ENCODE data around the gene RPUSD1. TPM values are rescaled to one million over a fixed set of nuclear protein-coding genes. Genes with fewer than 3 reads are reported as not detected.
"Not testable (repeated sequence)": the region's sequence is repeated elsewhere in the genome, so short reads cannot be mapped to it uniquely, and the experiment has no call there.

The RPUSD1 gene, protein sequence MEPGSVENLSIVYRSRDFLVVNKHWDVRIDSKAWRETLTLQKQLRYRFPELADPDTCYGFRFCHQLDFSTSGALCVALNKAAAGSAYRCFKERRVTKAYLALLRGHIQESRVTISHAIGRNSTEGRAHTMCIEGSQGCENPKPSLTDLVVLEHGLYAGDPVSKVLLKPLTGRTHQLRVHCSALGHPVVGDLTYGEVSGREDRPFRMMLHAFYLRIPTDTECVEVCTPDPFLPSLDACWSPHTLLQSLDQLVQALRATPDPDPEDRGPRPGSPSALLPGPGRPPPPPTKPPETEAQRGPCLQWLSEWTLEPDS
- 24.9 TPM for polyA plus RNA-seq (2013, experiment 1 of 2)
- 26.7 TPM for polyA plus RNA-seq (2013, experiment 2 of 2)

DNA sequence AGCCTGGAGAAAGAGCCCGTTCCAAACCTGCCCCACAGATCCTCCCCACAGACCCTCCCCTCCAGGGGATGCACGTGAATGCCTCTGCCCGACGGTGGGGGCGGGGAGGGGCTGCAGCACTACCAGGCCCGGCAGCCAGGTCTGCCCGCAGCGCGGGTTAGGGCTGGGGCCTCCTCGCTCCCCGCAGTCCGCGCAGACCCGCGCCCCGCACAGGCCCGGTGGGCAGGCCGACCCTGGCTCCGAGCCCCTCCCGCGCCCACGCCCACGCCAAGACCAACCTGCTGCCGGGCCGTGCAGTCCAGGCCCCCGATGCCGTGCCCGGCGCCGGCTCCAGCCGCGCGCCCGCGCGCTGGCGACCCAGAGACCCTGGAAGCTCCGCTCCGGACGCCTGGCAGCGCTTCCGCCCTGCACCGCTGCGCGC lies at the start of gene RPUSD1:
Gene RPUSD1, minus strand, starts transcription at position 404 of the 421 bp plus-strand sequence. CDS start 644 bp downstream, outside the sequence.
- no CpG with 5 or more reads among the region's 45 CpGs for WGBS (ENCODE audit: extremely low coverage, insufficient coverage, low lambda C conversion rate)
- Histone ChIP-seq H3K9ac (ENCODE audit: low read length) (peak within 1 kb of the TSS; percentile 97), H4K5ac (ENCODE audit: low read length) (no peak within 1 kb of the TSS), H4K8ac (ENCODE audit: low read depth, low read length) (no peak within 1 kb of the TSS), H3K4me1 (ENCODE audit: control insufficient read depth, low read depth, low read length) (no peaks in the 10 kb centered on the region), H2AK5ac (ENCODE audit: low read length) (no peak within 1 kb of the TSS), H3K79me1 (ENCODE audit: low read length) (peaks cover 12% of the 10 kb centered on the region), H2BK5ac (ENCODE audit: low read length) (peak within 1 kb of the TSS; percentile 63), H3K79me2 (ENCODE audit: control insufficient read depth, insufficient read depth, low read length) (peaks cover 13% of the 10 kb centered on the region), H3K56ac (ENCODE audit: low read length) (peak within 1 kb of the TSS; percentile 98), H3K4ac (ENCODE audit: low read depth, low read length) (no peak within 1 kb of the TSS), H2BK120ac (ENCODE audit: low read depth, low read length) (no peak within 1 kb of the TSS), H3K4me2 (ENCODE audit: low read length) (peak within 1 kb of the TSS; percentile 60), H3K27ac (ENCODE audit: low read depth, low read length) (no peak within 1 kb of the TSS), H3K23ac (ENCODE audit: low read length) (no peak within 1 kb of the TSS), H2BK15ac (replicated peaks; ENCODE audit: low read depth) (no peak within 1 kb of the TSS), H3K4me3 (ENCODE audit: low read length) (peak within 1 kb of the TSS; percentile 93), H3K18ac (ENCODE audit: low read length) (no peak within 1 kb of the TSS), H3K36me3 (ENCODE audit: control insufficient read depth, insufficient read depth, low read length) (peaks cover 7% of the 10 kb centered on the region), H3K27me3 (ENCODE audit: insufficient read depth, low read length, poor library complexity) (no peaks in the 10 kb centered on the region)
- peak; percentile 58 for DNase-seq

GRCh38 chr16:836822-837221 lies 48.6 kb upstream of the RPUSD1 start:
- not testable (repeated sequence) for H3K23ac ChIP-seq (ENCODE audit: low read length); H3K79me1 ChIP-seq (ENCODE audit: low read length); H4K5ac ChIP-seq (ENCODE audit: low read length); H3K4me1 ChIP-seq (ENCODE audit: control insufficient read depth, low read depth, low read length); H2BK5ac ChIP-seq (ENCODE audit: low read length); H2BK120ac ChIP-seq (ENCODE audit: low read depth, low read length); H3K79me2 ChIP-seq (ENCODE audit: control insufficient read depth, insufficient read depth, low read length); H3K27me3 ChIP-seq (ENCODE audit: insufficient read depth, low read length, poor library complexity); H3K4me2 ChIP-seq (ENCODE audit: low read length); DNase-seq; H3K27ac ChIP-seq (ENCODE audit: low read depth, low read length); H2AK5ac ChIP-seq (ENCODE audit: low read length); H4K8ac ChIP-seq (ENCODE audit: low read depth, low read length); H3K18ac ChIP-seq (ENCODE audit: low read length); H3K56ac ChIP-seq (ENCODE audit: low read length); H3K4ac ChIP-seq (ENCODE audit: low read depth, low read length); H3K36me3 ChIP-seq (ENCODE audit: control insufficient read depth, insufficient read depth, low read length); H3K9ac ChIP-seq (ENCODE audit: low read length); H2BK15ac ChIP-seq (replicated peaks; ENCODE audit: low read depth); H3K4me3 ChIP-seq (ENCODE audit: low read length)
- WGBS (ENCODE audit: extremely low coverage, insufficient coverage, low lambda C conversion rate), result no CpG with 5 or more reads among the region's 3 CpGs

DNA sequence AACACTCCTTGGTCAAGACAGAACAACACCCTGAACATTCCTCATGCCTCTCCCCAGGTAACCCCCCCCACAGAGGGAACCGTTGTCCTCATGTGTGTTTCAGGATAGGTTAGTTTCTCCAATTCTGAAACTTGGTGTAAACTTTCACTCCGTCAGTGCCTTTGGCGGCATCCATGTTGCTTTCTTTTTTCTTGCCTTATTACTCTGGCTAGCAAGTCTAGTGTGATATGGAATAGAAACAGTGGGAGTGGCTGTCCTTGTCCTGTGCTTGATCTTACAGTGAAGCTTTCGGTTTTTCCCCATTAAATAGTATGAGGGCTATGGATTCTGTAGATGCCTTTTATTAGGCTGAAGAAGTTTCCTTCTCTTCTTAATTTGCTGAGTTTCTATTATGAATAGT lies 48.0 kb upstream of the RPUSD1 start:
- Histone ChIP-seq H3K9ac (ENCODE audit: low read length) (no peak overlapping the region), H3K79me1 (ENCODE audit: low read length) (no peaks in the 10 kb centered on the region), H3K18ac (ENCODE audit: low read length) (no peak overlapping the region), H3K56ac (ENCODE audit: low read length) (no peak overlapping the region), H3K27me3 (ENCODE audit: insufficient read depth, low read length, poor library complexity) (no peaks in the 10 kb centered on the region), H2BK120ac (ENCODE audit: low read depth, low read length) (no peak overlapping the region), H3K4me3 (ENCODE audit: low read length) (no peak overlapping the region), H3K27ac (ENCODE audit: low read depth, low read length) (no peak overlapping the region), H2BK15ac (replicated peaks; ENCODE audit: low read depth) (no peak overlapping the region), H2AK5ac (ENCODE audit: low read length) (no peak overlapping the region), H3K23ac (ENCODE audit: low read length) (no peak overlapping the region), H4K5ac (ENCODE audit: low read length) (no peak overlapping the region), H3K4ac (ENCODE audit: low read depth, low read length) (no peak overlapping the region), H2BK5ac (ENCODE audit: low read length) (no peak overlapping the region), H4K8ac (ENCODE audit: low read depth, low read length) (no peak overlapping the region), H3K4me1 (ENCODE audit: control insufficient read depth, low read depth, low read length) (no peaks in the 10 kb centered on the region), H3K36me3 (ENCODE audit: control insufficient read depth, insufficient read depth, low read length) (no peaks in the 10 kb centered on the region), H3K79me2 (ENCODE audit: control insufficient read depth, insufficient read depth, low read length) (no peaks in the 10 kb centered on the region), H3K4me2 (ENCODE audit: low read length) (no peak overlapping the region)
- no CpG with 5 or more reads among the region's 4 CpGs for WGBS (ENCODE audit: extremely low coverage, insufficient coverage, low lambda C conversion rate)
- no peak for DNase-seq

DNA sequence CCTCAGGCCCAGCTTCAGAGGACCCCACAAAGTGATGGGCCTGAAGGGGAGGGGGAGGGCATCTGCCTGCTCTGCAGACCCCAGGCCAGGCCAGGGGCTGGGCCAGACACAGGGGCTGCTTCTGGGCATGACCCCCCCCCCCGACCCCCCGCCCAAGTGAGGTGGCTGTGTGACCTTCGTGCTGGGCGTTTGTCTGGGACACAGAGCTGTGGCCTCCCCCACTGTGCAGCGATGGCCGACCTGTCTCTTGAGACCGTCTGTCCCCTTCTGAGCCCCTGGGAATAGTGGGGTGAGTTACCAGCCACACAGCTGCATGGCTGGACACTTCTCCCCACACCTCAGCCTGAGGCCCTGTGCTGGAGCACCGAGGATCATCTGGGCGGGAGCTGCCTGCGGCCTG lies 47.2 kb upstream of the RPUSD1 start:
- Histone ChIP-seq H3K9ac (ENCODE audit: low read length) (no peak overlapping the region), H3K23ac (ENCODE audit: low read length) (no peak overlapping the region), H3K79me1 (ENCODE audit: low read length) (no peaks in the 10 kb centered on the region), H3K79me2 (ENCODE audit: control insufficient read depth, insufficient read depth, low read length) (no peaks in the 10 kb centered on the region), H3K56ac (ENCODE audit: low read length) (no peak overlapping the region), H3K18ac (ENCODE audit: low read length) (no peak overlapping the region), H2BK120ac (ENCODE audit: low read depth, low read length) (no peak overlapping the region), H3K4me3 (ENCODE audit: low read length) (no peak overlapping the region), H3K36me3 (ENCODE audit: control insufficient read depth, insufficient read depth, low read length) (no peaks in the 10 kb centered on the region), H2BK5ac (ENCODE audit: low read length) (no peak overlapping the region), H3K27me3 (ENCODE audit: insufficient read depth, low read length, poor library complexity) (no peaks in the 10 kb centered on the region), H3K27ac (ENCODE audit: low read depth, low read length) (no peak overlapping the region), H3K4me2 (ENCODE audit: low read length) (no peak overlapping the region), H4K5ac (ENCODE audit: low read length) (no peak overlapping the region), H4K8ac (ENCODE audit: low read depth, low read length) (no peak overlapping the region), H3K4me1 (ENCODE audit: control insufficient read depth, low read depth, low read length) (no peaks in the 10 kb centered on the region), H3K4ac (ENCODE audit: low read depth, low read length) (no peak overlapping the region), H2BK15ac (replicated peaks; ENCODE audit: low read depth) (no peak overlapping the region), H2AK5ac (ENCODE audit: low read length) (no peak overlapping the region)
- WGBS (ENCODE audit: extremely low coverage, insufficient coverage, low lambda C conversion rate), result no CpG with 5 or more reads among the region's 10 CpGs
- DNase-seq, result no peak

DNA sequence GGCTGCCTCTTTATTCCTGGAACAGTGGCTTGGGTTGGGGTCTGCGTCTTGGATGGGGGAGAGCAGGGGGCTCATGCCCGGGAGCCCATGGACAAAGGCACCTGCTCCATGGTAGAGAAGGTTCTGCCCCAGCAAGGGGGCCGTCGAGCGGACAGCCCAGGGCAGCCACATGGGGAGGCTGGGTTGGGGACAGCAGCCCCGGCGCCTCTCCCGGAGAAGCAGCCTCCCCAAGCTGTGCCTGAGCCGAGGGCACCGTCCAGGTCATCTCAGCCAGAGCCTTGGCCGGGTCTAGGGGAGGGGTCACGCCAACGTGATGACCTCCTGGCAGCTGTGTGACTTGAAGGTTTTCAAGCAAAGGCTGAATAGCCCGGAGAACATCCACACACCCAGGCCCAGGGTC lies 45.2 kb upstream of the RPUSD1 start:
- H3K23ac ChIP-seq (ENCODE audit: low read length), result no peak overlapping the region
- H3K79me1 ChIP-seq (ENCODE audit: low read length), result no peaks in the 10 kb centered on the region
- no CpG with 5 or more reads among the region's 14 CpGs for WGBS (ENCODE audit: extremely low coverage, insufficient coverage, low lambda C conversion rate)
- H4K5ac ChIP-seq (ENCODE audit: low read length), result no peak overlapping the region
- no peak overlapping the region for H3K27ac ChIP-seq (ENCODE audit: low read depth, low read length)
- no peak overlapping the region for H3K4me3 ChIP-seq (ENCODE audit: low read length)
- no peak for DNase-seq
- no peak overlapping the region for H3K56ac ChIP-seq (ENCODE audit: low read length)
- no peak overlapping the region for H3K18ac ChIP-seq (ENCODE audit: low read length)
- H3K9ac ChIP-seq (ENCODE audit: low read length), result no peak overlapping the region
- no peaks in the 10 kb centered on the region for H3K27me3 ChIP-seq (ENCODE audit: insufficient read depth, low read length, poor library complexity)
- H4K8ac ChIP-seq (ENCODE audit: low read depth, low read length), result no peak overlapping the region
- H3K36me3 ChIP-seq (ENCODE audit: control insufficient read depth, insufficient read depth, low read length), result no peaks in the 10 kb centered on the region
- H3K4me2 ChIP-seq (ENCODE audit: low read length), result no peak overlapping the region
- H3K79me2 ChIP-seq (ENCODE audit: control insufficient read depth, insufficient read depth, low read length), result no peaks in the 10 kb centered on the region
- H3K4me1 ChIP-seq (ENCODE audit: control insufficient read depth, low read depth, low read length), result no peaks in the 10 kb centered on the region
- no peak overlapping the region for H2BK5ac ChIP-seq (ENCODE audit: low read length)
- H2AK5ac ChIP-seq (ENCODE audit: low read length), result no peak overlapping the region
- no peak overlapping the region for H2BK120ac ChIP-seq (ENCODE audit: low read depth, low read length)
- no peak overlapping the region for H3K4ac ChIP-seq (ENCODE audit: low read depth, low read length)
- no peak overlapping the region for H2BK15ac ChIP-seq (replicated peaks; ENCODE audit: low read depth)
